Mammary microvascular endothelial cell (primary cell): Measurements from ENCODE around the gene DICER1. TPM values are rescaled to one million over a fixed set of nuclear protein-coding genes. Genes with fewer than 3 reads are reported as not detected.

Source experiments
- total RNA-seq: library from RNA; depleted of rRNA; stranded (reverse); fragments of >200 nt; gene quantifications from 2 replicates; pipeline ENCODE4 v1.2.3, GENCODE V29; 2015

The DICER1 gene, protein sequence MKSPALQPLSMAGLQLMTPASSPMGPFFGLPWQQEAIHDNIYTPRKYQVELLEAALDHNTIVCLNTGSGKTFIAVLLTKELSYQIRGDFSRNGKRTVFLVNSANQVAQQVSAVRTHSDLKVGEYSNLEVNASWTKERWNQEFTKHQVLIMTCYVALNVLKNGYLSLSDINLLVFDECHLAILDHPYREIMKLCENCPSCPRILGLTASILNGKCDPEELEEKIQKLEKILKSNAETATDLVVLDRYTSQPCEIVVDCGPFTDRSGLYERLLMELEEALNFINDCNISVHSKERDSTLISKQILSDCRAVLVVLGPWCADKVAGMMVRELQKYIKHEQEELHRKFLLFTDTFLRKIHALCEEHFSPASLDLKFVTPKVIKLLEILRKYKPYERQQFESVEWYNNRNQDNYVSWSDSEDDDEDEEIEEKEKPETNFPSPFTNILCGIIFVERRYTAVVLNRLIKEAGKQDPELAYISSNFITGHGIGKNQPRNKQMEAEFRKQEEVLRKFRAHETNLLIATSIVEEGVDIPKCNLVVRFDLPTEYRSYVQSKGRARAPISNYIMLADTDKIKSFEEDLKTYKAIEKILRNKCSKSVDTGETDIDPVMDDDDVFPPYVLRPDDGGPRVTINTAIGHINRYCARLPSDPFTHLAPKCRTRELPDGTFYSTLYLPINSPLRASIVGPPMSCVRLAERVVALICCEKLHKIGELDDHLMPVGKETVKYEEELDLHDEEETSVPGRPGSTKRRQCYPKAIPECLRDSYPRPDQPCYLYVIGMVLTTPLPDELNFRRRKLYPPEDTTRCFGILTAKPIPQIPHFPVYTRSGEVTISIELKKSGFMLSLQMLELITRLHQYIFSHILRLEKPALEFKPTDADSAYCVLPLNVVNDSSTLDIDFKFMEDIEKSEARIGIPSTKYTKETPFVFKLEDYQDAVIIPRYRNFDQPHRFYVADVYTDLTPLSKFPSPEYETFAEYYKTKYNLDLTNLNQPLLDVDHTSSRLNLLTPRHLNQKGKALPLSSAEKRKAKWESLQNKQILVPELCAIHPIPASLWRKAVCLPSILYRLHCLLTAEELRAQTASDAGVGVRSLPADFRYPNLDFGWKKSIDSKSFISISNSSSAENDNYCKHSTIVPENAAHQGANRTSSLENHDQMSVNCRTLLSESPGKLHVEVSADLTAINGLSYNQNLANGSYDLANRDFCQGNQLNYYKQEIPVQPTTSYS (N-terminal part only)
- total RNA-seq = 19.1 and 91.2 TPM in 2 replicates

DNA sequence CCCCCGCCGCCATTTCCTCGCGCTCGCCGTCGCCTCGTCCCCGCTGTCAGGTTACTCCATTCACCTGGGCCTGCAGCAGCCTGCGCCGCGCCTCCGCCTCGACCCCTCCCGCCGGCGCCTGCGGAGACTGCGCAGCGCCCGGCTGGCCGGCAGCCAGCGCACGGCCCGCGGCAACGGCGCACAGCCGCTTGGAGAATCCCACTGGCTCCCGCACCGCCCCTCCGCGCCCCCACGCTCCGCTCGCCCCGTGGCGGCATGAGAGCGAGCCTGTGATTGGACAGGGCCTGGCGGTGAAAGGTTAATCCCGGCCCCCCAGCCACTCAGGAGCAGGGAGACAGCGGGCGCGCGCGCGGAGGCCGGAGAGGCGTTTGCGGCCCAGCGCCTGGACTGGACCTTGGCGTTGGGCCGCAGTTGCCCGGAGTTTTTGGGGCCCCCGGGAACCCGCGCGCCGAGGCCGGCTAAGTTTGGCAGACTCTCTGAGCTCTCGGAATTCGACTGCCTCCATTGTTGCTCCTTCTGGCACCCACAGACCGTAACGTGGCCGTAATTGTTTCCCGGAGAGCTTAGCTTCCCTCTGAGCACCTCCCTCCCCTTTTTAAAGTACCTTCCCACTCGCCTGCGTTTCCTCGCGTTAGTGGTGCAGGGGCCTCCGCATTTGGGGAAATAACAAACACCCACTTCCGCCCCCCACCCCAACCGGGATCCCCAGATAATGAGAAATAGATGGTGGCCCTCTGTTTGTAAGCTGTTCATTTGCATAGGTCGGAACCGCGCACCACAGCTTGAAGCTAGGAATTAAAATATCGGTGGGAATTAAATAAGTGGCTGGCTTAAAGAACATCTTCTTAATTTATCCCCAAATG, at the start of gene DICER1:
Gene DICER1 (minus strand): TSS at position 203 of the 863 bp plus-strand sequence. CDS start 24,071 bp downstream, outside the sequence.

Other genes starting within 250 kb of the DICER1 start
- 1.3 and 1.8 TPM in 2 replicates for gene CLMN, start 162.4 kb upstream of the DICER1 start, total RNA-seq